ENCODE data around the gene DUSP7. TPM values are rescaled to one million over a fixed set of nuclear protein-coding genes. Genes with fewer than 3 reads are reported as not detected.

DUSP7 gene
- total RNA-seq, 1 donor from 2014 or later = 24.9 TPM

- no peaks in the 10 kb centered on the region for H3K9me3 Mint-ChIP-seq (ENCODE audit: unreplicated experiment)
- DNase-seq (ENCODE audit: low read depth) (no peak), FAIRE-seq (no peak)
- Histone ChIP-seq H3K36me3 (ENCODE audit: insufficient read depth, low read length) (no peaks in the 10 kb centered on the region), H3K4me2 (ENCODE audit: low read length) (peak overlapping the region; percentile 72), H3K9ac (ENCODE audit: low read length) (peak overlapping the region; percentile 83), H3K27ac (ENCODE audit: low read depth, low read length) (peak overlapping the region; percentile 96), H3K4me1 (ENCODE audit: insufficient read depth, low read length) (peaks cover 61% of the 10 kb centered on the region), H2AFZ (ENCODE audit: low read depth, low read length) (no peak overlapping the region), H3K79me2 (ENCODE audit: insufficient read depth, low read length) (no peaks in the 10 kb centered on the region), H4K20me1 (ENCODE audit: insufficient read depth, low read length) (no peaks in the 10 kb centered on the region), H3K27me3 (ENCODE audit: insufficient read depth, low read length) (no peaks in the 10 kb centered on the region), H3K9me3 (ENCODE audit: insufficient read depth, low read depth, low read length) (no peaks in the 10 kb centered on the region), H3K4me3 (ENCODE audit: insufficient read depth, low read depth, low read length) (no peak overlapping the region)
- H3K4me3 Mint-ChIP-seq (ENCODE audit: unreplicated experiment) = no peak overlapping the region
- peak overlapping the region; percentile 86 for H3K27ac Mint-ChIP-seq (ENCODE audit: unreplicated experiment)
- peaks cover 52% of the 10 kb centered on the region for H3K4me1 Mint-ChIP-seq (ENCODE audit: low read depth, unreplicated experiment)
- TF ChIP-seq CTCF (IDR thresholded peaks at IDR 0.05; ENCODE audit: insufficient read depth, low read depth, low read length) = no peak
- H3K27me3 Mint-ChIP-seq (ENCODE audit: low read depth, unreplicated experiment) = no peaks in the 10 kb centered on the region
- no peaks in the 10 kb centered on the region for H3K36me3 Mint-ChIP-seq (ENCODE audit: low read depth, unreplicated experiment)
These were observed 35.4 kb upstream of the DUSP7 start for GRCh38 chr3:52091586-52092270.

- FAIRE-seq (no peak), DNase-seq (ENCODE audit: low read depth) (no peak)
- H3K4me1 ChIP-seq (ENCODE audit: insufficient read depth, low read length) = peaks cover 61% of the 10 kb centered on the region
- H3K9me3 ChIP-seq (ENCODE audit: insufficient read depth, low read depth, low read length) = no peaks in the 10 kb centered on the region
- H3K4me1 Mint-ChIP-seq (ENCODE audit: low read depth, unreplicated experiment) = peaks cover 52% of the 10 kb centered on the region
- H4K20me1 ChIP-seq (ENCODE audit: insufficient read depth, low read length) = no peaks in the 10 kb centered on the region
- peak overlapping the region; percentile 96 for H3K27ac ChIP-seq (ENCODE audit: low read depth, low read length)
- peak overlapping the region; percentile 72 for H3K4me2 ChIP-seq (ENCODE audit: low read length)
- H3K27me3 Mint-ChIP-seq (ENCODE audit: low read depth, unreplicated experiment) = no peaks in the 10 kb centered on the region
- no peaks in the 10 kb centered on the region for H3K79me2 ChIP-seq (ENCODE audit: insufficient read depth, low read length)
- TF ChIP-seq EZH2 (IDR thresholded peaks at IDR 0.05; ENCODE audit: insufficient read depth, low read length) (no peak), CTCF (IDR thresholded peaks at IDR 0.05; ENCODE audit: insufficient read depth, low read depth, low read length) (no peak)
- H2AFZ ChIP-seq (ENCODE audit: low read depth, low read length) = peak overlapping the region; percentile 43
- H3K4me3 ChIP-seq (ENCODE audit: insufficient read depth, low read depth, low read length) = no peak overlapping the region
- no peak overlapping the region for H3K4me3 Mint-ChIP-seq (ENCODE audit: unreplicated experiment)
- H3K9ac ChIP-seq (ENCODE audit: low read length) = peak overlapping the region; percentile 83
- H3K36me3 Mint-ChIP-seq (ENCODE audit: low read depth, unreplicated experiment) = no peaks in the 10 kb centered on the region
- H3K27ac Mint-ChIP-seq (ENCODE audit: unreplicated experiment) = peak overlapping the region; percentile 96
- H3K36me3 ChIP-seq (ENCODE audit: insufficient read depth, low read length) = no peaks in the 10 kb centered on the region
- no peaks in the 10 kb centered on the region for H3K9me3 Mint-ChIP-seq (ENCODE audit: unreplicated experiment)
- H3K27me3 ChIP-seq (ENCODE audit: insufficient read depth, low read length) = no peaks in the 10 kb centered on the region
These were observed 34.6 kb upstream of the DUSP7 start for GRCh38 chr3:52090933-52091468.
